SJSA1 (cell line): Measurements from ENCODE around the gene PRORP. TPM values are rescaled to one million over a fixed set of nuclear protein-coding genes. Genes with fewer than 3 reads are reported as not detected.
"Not testable (repeated sequence)": the region's sequence is repeated elsewhere in the genome, so short reads cannot be mapped to it uniquely, and the experiment has no call there.

Experiments used
- DNase-seq, 2 experiments: peaks; one replicate each; pipeline ENCODE4 v3.0.0-alpha.2; 2015 to 2020; ENCODE audit warnings: low spot score in 2 of 2, low read depth in 1 of 2
- H3K27ac ChIP-seq: fragments of 250-450 bp; sonication (Bioruptor Pico); 2 replicates; pipeline ENCODE4 v1.5.1; 2020; ENCODE audit warnings: mild to moderate bottlenecking, moderate library complexity
- H3K27me3 ChIP-seq: fragments of 250-450 bp; sonication (Bioruptor Pico); replicated peaks from 2 replicates; pipeline ENCODE4 v1.5.1; 2020; ENCODE audit warnings: mild to moderate bottlenecking, moderate library complexity
- H3K36me3 ChIP-seq: fragments of 250-450 bp; sonication (Bioruptor Pico); 2 replicates; pipeline ENCODE4 v1.5.1; 2020; ENCODE audit warnings: mild to moderate bottlenecking
- H3K4me1 ChIP-seq: fragments of 250-450 bp; sonication (Bioruptor Pico); replicated peaks from 2 replicates; pipeline ENCODE4 v1.6.1; 2021; ENCODE audit warnings: mild to moderate bottlenecking
- H3K4me3 ChIP-seq: fragments of 250-450 bp; sonication (Bioruptor Pico); 2 replicates; pipeline ENCODE4 v1.5.1; 2020; ENCODE audit warnings: mild to moderate bottlenecking
- H3K9me3 ChIP-seq: fragments of 250-450 bp; sonication (Bioruptor Pico); replicated peaks from 2 replicates; pipeline ENCODE4 v1.5.1; 2020; ENCODE audit warnings: mild to moderate bottlenecking
- total RNA-seq: library from RNA; depleted of rRNA; stranded (reverse); fragments of >200 nt; shearing (Covaris generic); gene quantifications from 2 replicates; pipeline ENCODE4 v1.2.3, GENCODE V29; 2014; rRNA removed

Gene PRORP
- total RNA-seq: 20.0 and 33.4 TPM in 2 replicates

DNA sequence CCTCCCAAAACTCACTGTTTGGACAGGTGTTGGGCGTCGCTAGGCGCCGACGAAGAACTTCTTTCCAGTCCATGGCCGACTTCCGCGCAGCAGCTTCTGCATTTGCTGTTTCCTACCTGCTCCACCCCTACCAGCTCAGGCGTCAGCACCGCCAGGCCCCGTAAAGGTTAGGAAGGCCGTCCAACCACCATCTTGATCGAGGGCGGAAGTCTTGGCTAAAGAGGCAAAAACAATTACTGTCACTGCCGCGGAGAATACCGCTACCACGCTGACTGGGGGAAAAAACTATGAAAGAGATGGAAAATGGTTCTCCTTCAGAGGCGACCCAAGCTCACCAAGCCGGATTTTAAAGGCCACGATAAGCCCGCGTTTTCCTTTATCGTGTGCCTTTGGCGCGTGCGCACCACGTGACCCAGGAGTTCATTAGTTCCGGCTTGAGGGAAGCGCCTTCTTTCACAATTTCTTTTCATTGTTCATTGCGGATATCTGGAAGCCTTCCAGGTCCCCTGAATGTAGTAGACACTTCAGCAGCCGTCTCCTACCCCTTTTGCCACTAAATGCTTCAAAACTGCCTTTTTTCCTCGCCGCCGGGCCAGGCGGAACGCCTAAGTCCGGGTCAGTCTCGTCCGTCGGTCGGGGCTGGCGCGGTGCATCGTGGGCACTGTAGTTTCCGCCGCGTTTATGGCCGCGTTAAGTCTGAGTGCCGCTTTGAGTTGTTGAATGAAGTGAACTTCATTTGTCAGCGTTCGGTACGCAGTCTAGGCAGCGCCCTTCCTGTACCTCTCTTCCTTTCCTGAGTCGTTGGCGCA, at the start of gene PRORP, which contains the start of gene PPP2R3C:
PRORP (plus strand) TSS at position 666 of the 809 bp plus-strand sequence. CDS start 694 bp downstream, outside the sequence.
PPP2R3C (minus strand) TSS at position 104 of the 809 bp plus-strand sequence; CDS start at position 73, 31 bp downstream.
- peak; percentile 89 to 96 for DNase-seq
- H3K9me3 ChIP-seq: no peaks in the 10 kb centered on the region
- H3K27me3 ChIP-seq: no peaks in the 10 kb centered on the region
- H3K4me3 ChIP-seq: peak within 1 kb of the TSS; percentile 61
- peaks cover 11% of the 10 kb centered on the region; the same call in 1 of the 2 replicates for H3K4me1 ChIP-seq
- H3K36me3 ChIP-seq: peaks cover 11% of the 10 kb centered on the region; the same call in 1 of the 2 replicates
- H3K27ac ChIP-seq: peak within 1 kb of the TSS; percentile 96

DNA sequence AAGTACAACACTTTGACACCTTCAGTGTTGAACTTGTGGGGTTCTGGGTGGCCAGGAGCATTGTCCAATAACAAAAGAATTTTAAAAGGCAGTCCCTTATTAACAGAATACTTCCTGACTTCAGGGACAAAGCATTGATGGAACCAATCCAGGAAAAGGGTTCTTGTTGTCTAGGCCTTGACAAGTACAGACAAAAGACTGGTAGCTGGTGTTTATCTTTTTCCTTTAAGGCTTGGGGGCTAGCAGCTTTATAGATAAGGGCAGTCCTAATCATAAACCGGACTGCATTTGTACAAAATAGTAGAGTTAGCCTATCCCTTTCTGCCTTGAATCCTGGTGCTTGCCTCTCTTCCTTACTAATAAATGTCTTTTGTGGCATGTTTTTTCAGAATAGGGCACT, 48.9 kb upstream of the PRORP start:
- H3K27me3 ChIP-seq: no peaks in the 10 kb centered on the region
- DNase-seq: no peak
- no peaks in the 10 kb centered on the region for H3K4me1 ChIP-seq
- peaks cover under 1% of the 10 kb centered on the region; the same call in 1 of the 2 replicates for H3K36me3 ChIP-seq
- H3K27ac ChIP-seq: no peak overlapping the region
- no peaks in the 10 kb centered on the region for H3K9me3 ChIP-seq
- no peak overlapping the region for H3K4me3 ChIP-seq

- Histone ChIP-seq H3K27me3 (no peaks in the 10 kb centered on the region), H3K4me3 (no peak overlapping the region), H3K36me3 (peaks cover 18% of the 10 kb centered on the region; the same call in 1 of the 2 replicates), H3K27ac (no peak overlapping the region), H3K4me1 (no peaks in the 10 kb centered on the region), H3K9me3 (no peaks in the 10 kb centered on the region; the same call in 1 of the 2 replicates)
- DNase-seq: no peak
These were observed 44.3 kb upstream of the PRORP start for GRCh38 chr14:35078082-35078481.

DNA sequence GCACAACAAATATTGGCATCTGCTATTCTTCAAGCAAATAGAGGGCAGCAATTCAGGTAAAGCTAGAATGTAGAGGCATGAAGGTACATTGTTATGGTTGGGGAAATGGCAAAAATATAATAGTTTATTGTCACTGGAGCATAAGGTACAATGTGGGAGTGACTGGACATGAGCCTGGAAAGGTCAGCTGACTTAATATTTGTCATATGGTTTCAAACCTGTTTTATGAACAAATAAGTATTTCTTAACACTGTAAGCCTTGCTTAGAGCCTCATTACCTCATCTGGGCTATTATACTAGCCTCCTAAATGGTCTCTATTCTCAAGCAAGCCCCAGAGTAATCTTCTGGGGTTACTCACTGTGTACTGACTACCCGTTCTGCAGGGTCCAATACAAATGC, 42.6 kb upstream of the PRORP start:
- H3K36me3 ChIP-seq: peaks cover 23% of the 10 kb centered on the region; the same call in 1 of the 2 replicates
- H3K4me1 ChIP-seq: no peaks in the 10 kb centered on the region
- H3K4me3 ChIP-seq: no peak overlapping the region
- DNase-seq: no peak
- no peaks in the 10 kb centered on the region for H3K27me3 ChIP-seq
- H3K9me3 ChIP-seq: no peaks in the 10 kb centered on the region; the same call in 1 of the 2 replicates
- H3K27ac ChIP-seq: no peak overlapping the region

- Histone ChIP-seq H3K36me3 (peaks cover 48% of the 10 kb centered on the region), H3K9me3 (no peaks in the 10 kb centered on the region; the same call in 1 of the 2 replicates), H3K27ac (no peak overlapping the region), H3K4me1 (no peaks in the 10 kb centered on the region), H3K27me3 (no peaks in the 10 kb centered on the region), H3K4me3 (no peak overlapping the region)
- no peak for DNase-seq
These were observed 38.7 kb upstream of the PRORP start for GRCh38 chr14:35083530-35084150.

DNA sequence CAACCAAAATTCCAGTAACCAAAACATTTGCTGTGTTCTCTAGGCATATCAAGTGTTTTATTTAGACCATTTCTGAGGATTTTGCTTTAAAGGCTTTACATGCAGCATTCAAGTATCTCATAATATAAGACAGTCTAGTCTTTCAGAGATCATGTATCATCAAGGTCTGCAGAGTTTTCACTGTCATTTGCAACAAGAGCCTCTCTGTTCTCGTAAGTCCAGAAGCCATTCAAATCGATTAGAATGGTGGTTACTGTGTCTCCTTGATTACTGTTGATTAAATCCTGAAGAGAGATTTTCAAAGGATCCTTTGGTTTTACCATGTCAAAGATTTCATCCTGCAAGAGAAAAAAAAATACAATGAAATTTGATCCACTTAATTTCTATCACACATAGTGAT, 36.9 kb upstream of the PRORP start:
- Histone ChIP-seq H3K4me3 (no peak overlapping the region), H3K27ac (no peak overlapping the region), H3K4me1 (no peaks in the 10 kb centered on the region), H3K27me3 (no peaks in the 10 kb centered on the region), H3K36me3 (peaks cover 43% of the 10 kb centered on the region), H3K9me3 (no peaks in the 10 kb centered on the region; the same call in 1 of the 2 replicates)
- DNase-seq: no peak

GRCh38 chr14:35088514-35088913, 33.8 kb upstream of the PRORP start:
- Histone ChIP-seq H3K9me3 (no peaks in the 10 kb centered on the region), H3K27ac (no peak overlapping the region), H3K4me1 (no peaks in the 10 kb centered on the region), H3K27me3 (no peaks in the 10 kb centered on the region), H3K36me3 (peaks cover 42% of the 10 kb centered on the region), H3K4me3 (no peak overlapping the region)
- no peak for DNase-seq

DNA sequence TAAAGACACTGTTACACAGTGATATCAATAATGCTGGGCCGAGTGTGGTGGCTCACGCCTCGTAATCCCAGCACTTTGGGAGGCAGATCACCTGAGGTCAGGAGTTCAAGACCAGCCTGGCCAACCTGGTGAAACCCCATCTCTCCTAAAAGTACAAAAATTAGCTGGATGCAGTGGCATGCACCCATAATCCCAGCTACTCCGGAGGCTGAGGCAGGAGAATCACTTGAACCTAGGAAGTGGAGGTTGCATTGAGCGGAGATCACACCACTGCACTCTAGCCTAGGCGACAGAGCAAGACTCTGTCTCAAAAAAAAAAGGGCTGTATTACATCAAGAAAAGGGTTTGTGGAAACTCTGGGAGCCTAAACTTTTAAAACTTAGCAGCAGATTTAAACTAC, 27.7 kb upstream of the PRORP start:
- not testable (repeated sequence) for H3K27me3 ChIP-seq, H3K27ac ChIP-seq, DNase-seq, H3K4me1 ChIP-seq, H3K9me3 ChIP-seq, H3K4me3 ChIP-seq
- H3K36me3 ChIP-seq: peaks cover 39% of the 10 kb centered on the region

GRCh38 chr14:35107866-35108265, 14.5 kb upstream of the PRORP start:
- Histone ChIP-seq H3K27me3 (no peaks in the 10 kb centered on the region), H3K36me3 (peaks cover 49% of the 10 kb centered on the region), H3K4me3 (no peak overlapping the region), H3K9me3 (no peaks in the 10 kb centered on the region), H3K27ac (no peak overlapping the region), H3K4me1 (no peaks in the 10 kb centered on the region)
- DNase-seq: no peak

DNA sequence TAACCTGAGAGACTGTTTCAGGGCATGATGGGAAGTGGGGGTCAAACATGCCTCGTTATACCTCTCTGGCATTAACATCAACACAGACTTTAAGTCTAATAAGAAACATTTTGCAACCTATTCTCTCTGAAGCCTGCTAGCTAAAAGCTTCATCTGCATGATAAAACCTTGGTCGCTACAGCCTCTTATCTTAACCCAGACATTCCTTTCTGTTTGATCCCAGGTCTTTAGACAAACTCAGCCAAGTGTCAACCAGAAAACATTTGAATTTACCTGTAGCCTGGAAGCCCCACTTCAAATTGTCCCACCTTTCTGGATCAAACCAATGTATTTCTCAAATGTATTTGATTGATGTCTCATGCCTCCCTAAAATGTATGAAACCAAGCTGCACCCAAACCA, 9.7 kb upstream of the PRORP start:
- H3K4me3 ChIP-seq: no peak overlapping the region
- no peaks in the 10 kb centered on the region for H3K9me3 ChIP-seq
- H3K4me1 ChIP-seq: no peaks in the 10 kb centered on the region
- no peak overlapping the region for H3K27ac ChIP-seq
- H3K27me3 ChIP-seq: no peaks in the 10 kb centered on the region
- H3K36me3 ChIP-seq: peaks cover 64% of the 10 kb centered on the region
- no peak for DNase-seq

- Histone ChIP-seq H3K27ac (no peak overlapping the region), H3K9me3 (no peaks in the 10 kb centered on the region), H3K4me1 (no peaks in the 10 kb centered on the region), H3K27me3 (no peaks in the 10 kb centered on the region), H3K36me3 (peaks cover 60% of the 10 kb centered on the region), H3K4me3 (no peak overlapping the region)
- no peak for DNase-seq
These were observed 8.9 kb upstream of the PRORP start for GRCh38 chr14:35113308-35113950.

- DNase-seq: no peak
- Histone ChIP-seq H3K4me1 (no peaks in the 10 kb centered on the region), H3K27me3 (no peaks in the 10 kb centered on the region), H3K9me3 (no peaks in the 10 kb centered on the region), H3K27ac (no peak overlapping the region), H3K4me3 (no peak overlapping the region), H3K36me3 (peaks cover 59% of the 10 kb centered on the region)
These were observed 8.3 kb upstream of the PRORP start for GRCh38 chr14:35114036-35114435.

DNA sequence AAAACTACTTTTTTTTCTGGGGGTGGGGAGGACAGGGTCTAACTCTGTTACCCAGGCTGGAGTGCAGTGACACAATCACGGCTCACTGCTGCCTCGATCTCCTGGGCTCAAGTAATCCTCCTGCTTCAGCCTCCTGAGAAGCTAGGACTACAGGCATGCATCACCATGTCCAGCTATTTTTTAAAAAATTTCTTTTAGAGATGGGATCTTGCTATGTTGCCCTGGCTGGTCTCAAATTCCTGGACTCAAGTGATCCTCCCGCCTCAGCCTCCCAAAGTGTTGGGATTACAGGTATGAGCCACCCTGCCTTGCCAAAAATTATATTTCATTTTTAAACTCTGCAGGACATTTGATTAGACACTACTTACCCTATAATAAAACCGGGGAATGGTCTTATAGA, 6.1 kb upstream of the PRORP start:
- no peak overlapping the region for H3K4me3 ChIP-seq
- no peaks in the 10 kb centered on the region for H3K9me3 ChIP-seq
- peaks cover 5% of the 10 kb centered on the region; the same call in 1 of the 2 replicates for H3K4me1 ChIP-seq
- no peak overlapping the region for H3K27ac ChIP-seq
- DNase-seq: no peak
- no peaks in the 10 kb centered on the region for H3K27me3 ChIP-seq
- peaks cover 50% of the 10 kb centered on the region for H3K36me3 ChIP-seq
